PC-9 (cell line): ENCODE results near the gene OR2A1. TPM values are rescaled to one million over a fixed set of nuclear protein-coding genes. Genes with fewer than 3 reads are reported as not detected.
"Not testable (repeated sequence)": the region's sequence is repeated elsewhere in the genome, so short reads cannot be mapped to it uniquely, and the experiment has no call there.

ENCODE experiments used
- BruUV-seq: library from RNA; stranded (reverse); fragments of 400-500 nt; replicated peaks from 2 replicates; lab custom pipeline; 2021; lab: Mats Ljungman, UMichigan
- CTCF ChIA-PET: fragments of 300-600 bp; sonication (Branson Sonifier 250); formaldehyde crosslinking; loops from one replicate; lab custom pipeline; 2022; ENCODE audit warnings: antibody characterized with exemption; lab: Charles Lee
- POLR2A ChIA-PET: fragments of 300-600 bp; sonication (Branson Sonifier 250); formaldehyde crosslinking; loops from one replicate; lab custom pipeline; 2022; ENCODE audit warnings: antibody characterized with exemption; ENCODE audit not compliant: unreplicated experiment; lab: Charles Lee
- DNase-seq, 2 experiments: peaks; one replicate each; pipeline versions ENCODE4 v3.0.0 to v3.0.0-alpha.2; 2015 to 2022; ENCODE audit warnings: mixed read lengths in 1 of 2
- H2AFZ ChIP-seq: fragments of 200-600 bp; sonication (generic); 2 replicates; pipeline ENCODE4 v1.8.1; 2017; ENCODE audit warnings: antibody characterized with exemption
- H3F3A ChIP-seq: fragments of 200-600 bp; sonication (generic); 2 replicates; pipeline ENCODE4 v1.8.1; 2017; ENCODE audit warnings: antibody characterized with exemption, mild to moderate bottlenecking, low read depth; ENCODE audit not compliant: insufficient read depth
- H3K27ac ChIP-seq: fragments of 200-600 bp; sonication (generic); 2 replicates; pipeline ENCODE4 v1.6.1; 2016; ENCODE audit warnings: mixed run types
- H3K27me3 ChIP-seq: fragments of 200-600 bp; sonication (generic); 2 replicates; pipeline ENCODE4 v1.6.1; 2016; ENCODE audit warnings: low read depth, mixed run types; ENCODE audit not compliant: insufficient read depth
- H3K36me3 ChIP-seq: fragments of 200-600 bp; sonication (generic); 2 replicates; pipeline ENCODE4 v1.6.1; 2016; ENCODE audit warnings: low read depth, mixed run types
- H3K4me1 ChIP-seq: fragments of 200-600 bp; sonication (generic); replicated peaks from 2 replicates; pipeline ENCODE4 v1.6.1; 2016; ENCODE audit warnings: mixed run types; ENCODE audit not compliant: insufficient read depth
- H3K4me2 ChIP-seq: fragments of 200-600 bp; sonication (generic); 2 replicates; pipeline ENCODE4 v1.6.1; 2017; ENCODE audit warnings: mixed run types
- H3K4me3 ChIP-seq: fragments of 200-600 bp; sonication (generic); 2 replicates; pipeline ENCODE4 v1.6.1; 2016; ENCODE audit warnings: mixed run types
- H3K79me2 ChIP-seq: fragments of 200-600 bp; sonication (generic); 2 replicates; pipeline ENCODE4 v1.6.1; 2017; ENCODE audit warnings: low read depth, mixed run types
- H3K9me2 ChIP-seq: fragments of 200-600 bp; sonication (generic); 2 replicates; pipeline ENCODE4 v1.8.1; 2017; ENCODE audit warnings: mild to moderate bottlenecking; ENCODE audit not compliant: insufficient read depth
- H3K9me3 ChIP-seq: fragments of 200-600 bp; sonication (generic); 2 replicates; pipeline ENCODE4 v1.8.1; 2016; ENCODE audit warnings: low read depth; ENCODE audit not compliant: insufficient read depth
- H4K20me1 ChIP-seq: fragments of 200-600 bp; sonication (generic); 2 replicates; pipeline ENCODE4 v1.8.1; 2017; ENCODE audit not compliant: insufficient read depth
- intact Hi-C: fragments of 100-400 bp; cut with micrococcal nuclease; formaldehyde crosslinking; loops from one replicate; pipeline ENCODE4 v1.10.0; 2022; ENCODE audit not compliant: unreplicated experiment
- total RNA-seq: library from RNA; stranded (reverse); gene quantifications from 2 replicates; pipeline ENCODE4 v1.2.3, GENCODE V29; 2021

Gene OR2A1
- total RNA-seq, 1 experiment from 2014 or later: not detected

DNA sequence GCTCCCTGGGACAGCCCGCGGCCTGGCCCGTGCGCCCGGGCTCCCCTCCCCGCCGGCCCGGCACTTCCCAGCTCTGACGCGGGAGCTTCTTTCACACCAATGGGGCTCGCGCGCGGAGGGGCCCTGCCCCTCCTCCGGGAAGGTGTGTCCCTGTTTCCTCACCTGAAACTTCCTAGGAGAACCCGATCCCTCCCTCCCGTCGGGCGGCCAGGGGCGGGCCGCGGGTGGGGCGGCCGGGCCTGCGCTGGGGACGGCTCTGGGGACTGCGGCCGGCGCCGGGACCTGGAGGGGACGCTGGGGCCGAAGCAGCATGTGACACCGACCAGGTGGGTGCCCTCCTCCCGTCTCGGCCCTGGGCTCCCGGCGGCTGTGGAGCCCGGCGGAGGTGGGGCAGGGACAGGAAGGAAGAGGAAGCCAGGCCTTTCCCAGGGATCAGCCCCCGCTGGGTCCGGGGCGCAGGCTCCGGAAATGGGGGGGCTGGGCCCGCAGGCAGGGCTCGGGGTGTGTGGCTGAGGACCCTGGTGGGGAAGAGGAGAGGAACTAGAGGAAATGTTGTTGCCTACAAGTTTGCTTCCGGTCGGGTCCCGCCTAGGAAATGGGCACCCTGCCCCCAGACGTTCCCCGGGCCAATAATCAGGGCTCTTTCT lies 43.1 kb downstream of the OR2A1 start, which contains the start of gene ARHGEF5:
Gene ARHGEF5, plus strand, starts transcription at position 227 of the 647 bp plus-strand sequence. CDS start 7,268 bp downstream, outside the sequence.
- intact Hi-C loops, CTCF ChIA-PET, POLR2A ChIA-PET, DNase-seq, H3K27me3 ChIP-seq, BruUV-seq, H3F3A ChIP-seq, H3K4me2 ChIP-seq, H3K27ac ChIP-seq, H3K36me3 ChIP-seq, H3K9me2 ChIP-seq, H3K79me2 ChIP-seq, H2AFZ ChIP-seq, H3K4me3 ChIP-seq, H3K9me3 ChIP-seq, H4K20me1 ChIP-seq: not testable (repeated sequence)
- H3K4me1 ChIP-seq: peaks cover 12% of the 10 kb centered on the region; the same call in 1 of the 2 replicates

DNA sequence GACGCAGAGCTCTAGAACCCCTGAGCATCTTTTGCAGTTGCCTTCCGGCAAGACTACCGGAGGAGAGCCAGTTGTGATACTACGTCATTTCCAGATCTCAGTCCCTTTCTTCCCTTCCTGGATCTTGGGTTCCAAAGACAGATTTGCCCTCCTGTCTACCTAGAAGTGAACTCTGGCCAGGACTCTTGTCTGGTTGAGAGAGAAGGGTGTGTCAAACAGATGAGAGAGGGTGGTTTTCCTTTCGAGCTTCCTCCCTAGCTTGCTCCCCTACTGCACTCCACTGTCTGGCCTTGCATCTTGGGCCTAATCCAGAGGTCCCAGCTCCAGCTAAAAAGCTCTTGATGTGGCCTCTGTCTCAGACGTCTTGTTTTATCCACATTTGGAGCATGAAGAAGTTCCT lies 44.0 kb downstream of the OR2A1 start:
- H2AFZ ChIP-seq, H3F3A ChIP-seq, H3K9me2 ChIP-seq, BruUV-seq, H3K9me3 ChIP-seq, H3K4me3 ChIP-seq, CTCF ChIA-PET, H3K4me2 ChIP-seq, H3K79me2 ChIP-seq, H3K36me3 ChIP-seq, H3K27ac ChIP-seq, DNase-seq, H4K20me1 ChIP-seq, intact Hi-C loops, H3K27me3 ChIP-seq, POLR2A ChIA-PET: not testable (repeated sequence)
- peaks cover 12% of the 10 kb centered on the region; the same call in 1 of the 2 replicates for H3K4me1 ChIP-seq

DNA sequence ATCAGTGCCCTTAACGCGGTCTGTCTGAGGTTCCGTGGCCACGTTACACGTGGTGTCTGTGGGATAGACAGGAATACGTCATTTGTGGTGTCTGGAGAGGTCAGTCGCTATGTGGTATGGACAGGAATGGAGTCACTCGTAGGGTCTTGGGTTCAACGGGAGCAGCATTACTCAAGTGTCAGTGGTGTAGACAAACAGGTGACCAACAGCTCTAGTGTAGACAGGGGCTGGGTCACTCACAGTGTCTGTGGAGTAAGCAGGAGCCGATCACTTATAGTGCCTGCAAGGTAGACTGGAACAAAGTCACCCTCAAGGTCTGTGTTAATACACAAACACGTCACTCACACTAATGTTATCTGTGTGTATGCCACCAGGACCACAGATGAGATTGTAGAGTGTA lies 44.6 kb downstream of the OR2A1 start:
- H3K36me3 ChIP-seq, H3K4me2 ChIP-seq, H3K27ac ChIP-seq, H2AFZ ChIP-seq, H3K79me2 ChIP-seq, BruUV-seq, POLR2A ChIA-PET, H4K20me1 ChIP-seq, H3F3A ChIP-seq, H3K9me3 ChIP-seq, intact Hi-C loops, CTCF ChIA-PET, H3K4me3 ChIP-seq, H3K27me3 ChIP-seq, H3K9me2 ChIP-seq, DNase-seq: not testable (repeated sequence)
- H3K4me1 ChIP-seq: peaks cover 12% of the 10 kb centered on the region; the same call in 1 of the 2 replicates

DNA sequence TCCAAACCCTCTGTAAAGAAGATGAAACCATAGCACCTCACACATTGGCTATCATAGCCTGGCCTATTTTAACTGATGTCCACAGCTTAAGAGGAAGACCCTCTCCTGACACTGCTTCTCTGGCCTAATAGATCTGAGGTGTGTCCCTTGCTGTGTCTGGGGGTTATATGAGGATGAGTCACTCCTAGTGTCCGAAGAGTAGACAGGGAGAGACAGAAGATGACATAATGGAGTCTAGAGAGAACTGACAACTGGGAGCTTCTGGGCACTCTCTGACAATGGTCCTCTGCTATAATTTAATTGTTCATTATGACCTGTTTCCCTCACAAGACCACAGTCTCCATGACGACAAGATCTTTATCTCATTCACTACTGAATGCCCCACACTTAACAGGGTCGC lies 49.8 kb downstream of the OR2A1 start:
- H3K79me2 ChIP-seq, H3F3A ChIP-seq, H4K20me1 ChIP-seq, CTCF ChIA-PET, H3K4me3 ChIP-seq, POLR2A ChIA-PET, H3K27me3 ChIP-seq, H2AFZ ChIP-seq, H3K4me1 ChIP-seq, H3K27ac ChIP-seq, DNase-seq, H3K4me2 ChIP-seq, intact Hi-C loops, H3K36me3 ChIP-seq, H3K9me3 ChIP-seq, H3K9me2 ChIP-seq: not testable (repeated sequence)
- TSS peak; percentile 1 for BruUV-seq

- H3K79me2 ChIP-seq, H3K9me2 ChIP-seq, H3K27me3 ChIP-seq, intact Hi-C loops, H3K4me2 ChIP-seq, H3K9me3 ChIP-seq, H3K36me3 ChIP-seq, H3F3A ChIP-seq, H3K4me1 ChIP-seq, POLR2A ChIA-PET, BruUV-seq, H2AFZ ChIP-seq, CTCF ChIA-PET, H3K27ac ChIP-seq, H3K4me3 ChIP-seq, H4K20me1 ChIP-seq, DNase-seq: not testable (repeated sequence)
Observed at GRCh38 chr7:144365523-144365922, 53.3 kb downstream of the OR2A1 start.

DNA sequence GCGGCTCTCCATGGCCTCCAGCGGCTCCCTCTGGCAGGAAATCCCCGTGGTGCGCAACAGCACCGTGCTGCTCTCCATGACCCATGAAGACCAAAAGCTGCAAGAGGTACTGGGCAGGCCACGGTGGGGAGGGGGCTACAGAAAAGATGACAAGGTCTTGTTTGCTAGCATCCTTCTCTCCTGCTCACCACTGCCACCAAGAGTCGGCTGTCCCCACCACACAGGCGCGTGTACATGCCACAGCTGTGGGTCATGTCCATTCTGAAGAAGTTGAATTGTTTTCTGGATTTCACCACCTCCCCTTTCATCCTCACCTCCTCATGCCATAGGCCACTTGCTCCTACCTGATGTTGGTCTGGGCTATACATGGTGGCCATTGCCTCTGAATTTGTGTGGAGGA lies 55.0 kb downstream of the OR2A1 start:
- POLR2A ChIA-PET, H4K20me1 ChIP-seq, H3K27ac ChIP-seq, H3K36me3 ChIP-seq, intact Hi-C loops, BruUV-seq, H3F3A ChIP-seq, CTCF ChIA-PET, H3K9me2 ChIP-seq, H3K4me2 ChIP-seq, H3K9me3 ChIP-seq, DNase-seq, H3K27me3 ChIP-seq, H3K79me2 ChIP-seq, H3K4me1 ChIP-seq, H3K4me3 ChIP-seq, H2AFZ ChIP-seq: not testable (repeated sequence)

GRCh38 chr7:144369221-144369620 lies 57.0 kb downstream of the OR2A1 start:
- POLR2A ChIA-PET, H3K36me3 ChIP-seq, H2AFZ ChIP-seq, H3K4me3 ChIP-seq, CTCF ChIA-PET, H4K20me1 ChIP-seq, H3K9me2 ChIP-seq, intact Hi-C loops, H3K4me1 ChIP-seq, H3K27me3 ChIP-seq, BruUV-seq, DNase-seq, H3K9me3 ChIP-seq, H3K79me2 ChIP-seq, H3F3A ChIP-seq, H3K27ac ChIP-seq, H3K4me2 ChIP-seq: not testable (repeated sequence)
